BE2C (cell line): Measurements from ENCODE around the gene CEACAM6.
A peak's percentile ranks its signal among the peaks of the same experiment; 100 is the strongest.

ENCODE experiments used
- DNase-seq: peaks from one replicate; pipeline ENCODE4 v3.0.0-alpha.2; 2020
- H3K27me3 ChIP-seq: fragments of 250-450 bp; sonication (Bioruptor Pico); 2 replicates; pipeline ENCODE4 v1.5.1; 2020; ENCODE audit warnings: mild to moderate bottlenecking
- H3K36me3 ChIP-seq: fragments of 250-450 bp; sonication (Bioruptor Pico); 2 replicates; pipeline ENCODE4 v1.5.1; 2020; ENCODE audit warnings: mild to moderate bottlenecking
- H3K4me1 ChIP-seq: fragments of 250-450 bp; sonication (Bioruptor Pico); 2 replicates; pipeline ENCODE4 v1.5.1; 2020
- H3K4me3 ChIP-seq: 2 replicates; pipeline ENCODE4 v1.5.1; 2011; ENCODE audit warnings: low read depth, low read length
- H3K9me3 ChIP-seq: fragments of 250-450 bp; sonication (Bioruptor Pico); 2 replicates; pipeline ENCODE4 v1.5.1; 2020
- CTCF ChIP-seq: IDR thresholded peaks from 2 replicates; pipeline ENCODE4 v1.5.1; 2012; ENCODE audit warnings: mild to moderate bottlenecking, low read depth, low read length

CEACAM6 gene

GRCh38 chr19:41774515-41774980 is 19.2 kb downstream of the CEACAM6 start:
- Histone ChIP-seq H3K27me3 (peaks cover 47% of the 10 kb centered on the region), H3K36me3 (no peaks in the 10 kb centered on the region), H3K4me3 (no peak overlapping the region), H3K9me3 (no peaks in the 10 kb centered on the region), H3K4me1 (no peaks in the 10 kb centered on the region)
- DNase-seq: no peak
- no peak for TF ChIP-seq CTCF

DNA sequence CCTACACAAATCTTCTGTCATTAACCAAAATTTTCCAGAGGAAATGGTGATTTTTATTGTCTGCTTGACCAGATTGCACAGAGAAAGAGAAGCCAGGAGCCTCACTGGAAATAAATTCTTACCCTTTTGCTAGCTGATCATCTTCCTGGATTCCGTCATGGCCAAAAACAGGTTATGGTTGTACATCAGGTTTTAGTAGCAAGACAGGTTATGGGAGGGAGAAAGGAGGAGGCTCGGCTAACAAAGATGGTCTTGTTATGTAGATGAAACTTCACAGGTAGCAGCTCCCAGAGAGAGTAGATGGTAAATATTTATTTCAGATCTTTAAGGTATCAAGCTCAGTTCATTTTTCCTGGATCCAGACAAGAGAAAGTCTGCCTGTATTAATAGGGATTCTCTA is 21.4 kb downstream of the CEACAM6 start:
- no peaks in the 10 kb centered on the region for H3K9me3 ChIP-seq
- H3K4me3 ChIP-seq: no peak overlapping the region
- TF ChIP-seq CTCF: no peak
- no peaks in the 10 kb centered on the region for H3K4me1 ChIP-seq
- DNase-seq: no peak
- no peaks in the 10 kb centered on the region for H3K36me3 ChIP-seq
- H3K27me3 ChIP-seq: peaks cover 54% of the 10 kb centered on the region

- H3K36me3 ChIP-seq: no peaks in the 10 kb centered on the region
- H3K9me3 ChIP-seq: no peaks in the 10 kb centered on the region
- peaks cover 67% of the 10 kb centered on the region for H3K27me3 ChIP-seq
- TF ChIP-seq CTCF: no peak
- H3K4me3 ChIP-seq: no peak overlapping the region
- H3K4me1 ChIP-seq: no peaks in the 10 kb centered on the region
- no peak for DNase-seq
These were observed 28.3 kb downstream of the CEACAM6 start for GRCh38 chr19:41783612-41784011.

GRCh38 chr19:41784312-41784711 is 29.0 kb downstream of the CEACAM6 start:
- DNase-seq: no peak
- TF ChIP-seq CTCF: no peak

GRCh38 chr19:41784743-41785142 is 29.4 kb downstream of the CEACAM6 start:
- Histone ChIP-seq H3K9me3 (no peaks in the 10 kb centered on the region), H3K4me3 (no peak overlapping the region), H3K27me3 (peaks cover 73% of the 10 kb centered on the region), H3K36me3 (no peaks in the 10 kb centered on the region), H3K4me1 (no peaks in the 10 kb centered on the region)
- no peak for DNase-seq
- no peak for TF ChIP-seq CTCF

More at GRCh38 chr19:41784312-41784711, 29.0 kb downstream of the CEACAM6 start:
- no peak overlapping the region for H3K4me3 ChIP-seq
- no peaks in the 10 kb centered on the region for H3K9me3 ChIP-seq
- peaks cover 69% of the 10 kb centered on the region for H3K27me3 ChIP-seq
- H3K36me3 ChIP-seq: no peaks in the 10 kb centered on the region
- H3K4me1 ChIP-seq: no peaks in the 10 kb centered on the region

- peak; percentile 87 for TF ChIP-seq CTCF
- Histone ChIP-seq H3K36me3 (no peaks in the 10 kb centered on the region), H3K9me3 (no peaks in the 10 kb centered on the region), H3K4me1 (no peaks in the 10 kb centered on the region), H3K27me3 (peaks cover 73% of the 10 kb centered on the region), H3K4me3 (no peak overlapping the region)
- peak; percentile 59 for DNase-seq
These were observed 30.3 kb downstream of the CEACAM6 start for GRCh38 chr19:41785653-41786052.
